EH (cell line): ENCODE data around the gene SETBP1.

Source experiments
- DNase-seq: peaks from one replicate; pipeline ENCODE4 v3.0.0-alpha.2; 2015; ENCODE audit warnings: low read depth

SETBP1 gene

DNA sequence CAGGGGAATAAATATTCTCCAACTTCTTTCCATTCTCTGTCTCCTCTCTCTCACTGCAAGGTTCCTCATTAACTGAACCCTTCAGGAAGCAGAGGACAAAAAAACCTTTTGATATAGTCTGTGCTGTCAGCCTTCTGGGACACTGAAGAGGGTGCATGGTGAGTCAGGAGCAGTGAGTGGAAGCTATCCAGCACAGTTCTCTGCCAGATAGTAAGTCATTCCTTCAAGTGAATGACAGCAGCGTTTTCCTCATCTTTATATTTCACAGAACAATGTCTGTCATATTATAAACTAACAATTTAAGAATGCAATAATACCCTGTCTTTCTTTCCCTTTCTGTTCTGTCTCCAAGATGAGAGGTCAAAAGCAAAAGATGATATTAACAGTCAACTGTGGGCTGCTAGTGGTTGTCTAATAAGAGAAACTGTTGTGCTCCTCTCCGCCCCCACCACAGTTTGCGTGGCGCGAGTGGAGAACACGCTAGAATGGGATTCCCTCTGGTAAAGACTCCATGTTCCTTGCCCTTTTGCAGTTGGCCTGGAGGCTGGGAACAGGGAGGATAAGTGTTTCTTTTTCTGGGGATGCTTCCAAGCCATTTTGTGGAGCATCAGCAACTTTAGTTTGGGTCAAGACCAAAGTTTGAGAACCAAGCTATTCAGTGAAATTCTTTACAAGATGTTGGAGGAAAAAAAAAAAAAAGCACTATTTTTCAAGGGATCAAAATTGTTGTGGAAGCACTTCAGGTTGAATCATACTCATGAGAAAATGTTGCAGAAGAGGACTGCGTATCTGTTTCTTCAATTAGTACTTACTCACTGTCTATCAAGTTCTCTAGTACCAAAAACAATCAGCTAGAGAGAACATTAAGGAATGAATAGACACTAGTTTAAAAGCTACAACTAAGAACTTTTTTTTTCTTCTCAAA is 430.2 kb downstream of the SETBP1 start:
- peak; percentile 34 for DNase-seq

DNA sequence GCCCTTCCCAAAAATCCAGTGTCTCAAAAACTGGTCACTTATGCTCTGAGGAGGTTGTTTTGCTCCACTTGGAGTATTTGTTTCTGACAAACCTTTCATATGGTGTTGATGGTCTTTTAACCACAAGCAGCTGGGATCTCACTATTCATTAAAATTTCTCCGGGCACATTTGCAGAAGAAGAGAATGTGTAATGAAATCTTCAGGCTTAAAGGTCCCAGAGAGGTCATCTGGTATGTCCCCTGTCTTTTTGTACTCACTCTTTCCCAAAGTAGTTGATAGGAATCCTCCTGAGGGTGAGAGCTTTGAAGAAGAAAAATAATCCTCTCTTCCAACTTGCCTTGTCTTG is 430.8 kb downstream of the SETBP1 start:
- no peak for DNase-seq

DNA sequence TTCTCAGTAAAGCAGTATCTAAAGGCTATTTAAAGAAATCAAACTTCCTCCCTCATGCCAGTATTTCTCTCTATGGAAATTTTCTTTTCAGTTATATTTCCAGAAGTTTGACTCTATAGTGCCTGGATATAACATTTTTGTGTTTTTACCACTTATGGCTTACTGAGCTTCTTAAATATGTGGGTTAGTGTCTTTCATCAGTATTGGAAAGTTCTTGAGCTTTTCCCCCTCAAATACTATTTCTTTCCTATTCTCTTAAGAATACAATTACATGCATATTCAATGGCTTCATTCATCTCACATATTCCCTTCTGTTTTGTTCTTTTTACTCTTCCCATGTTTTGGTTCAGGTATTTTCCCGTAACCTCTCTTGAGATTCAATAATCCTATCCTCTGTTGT is 432.0 kb downstream of the SETBP1 start:
- no peak for DNase-seq

DNA sequence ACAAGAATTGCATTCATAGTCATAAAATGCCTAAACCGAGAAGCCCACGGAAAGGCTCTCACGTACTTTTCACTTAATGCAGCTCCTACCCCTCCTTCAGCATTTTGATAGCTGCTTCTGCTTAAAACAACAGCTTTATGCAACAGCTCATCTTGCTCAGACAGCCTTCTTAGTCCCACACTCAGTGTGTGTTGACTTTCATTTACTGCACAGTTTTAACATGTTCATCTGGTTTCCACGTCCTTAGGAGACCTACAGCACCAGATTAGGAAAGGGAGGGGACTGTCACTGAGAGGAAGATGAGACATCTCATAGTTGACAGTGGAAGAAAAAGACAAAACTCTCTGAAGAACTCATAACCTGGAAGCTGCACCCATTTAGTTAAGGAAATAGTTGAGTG is 435.4 kb downstream of the SETBP1 start:
- DNase-seq, result peak; percentile 14
